Heart left ventricle (tissue), 16 donors: ENCODE results near the gene NFS1. TPM values are rescaled to one million over a fixed set of nuclear protein-coding genes. Genes with fewer than 3 reads are reported as not detected.
A peak's percentile ranks its signal among the peaks of the same experiment; 100 is the strongest.

Source experiments
- ATAC-seq, 4 donors: fragments of 200-7000 bp; cut with Tn5 transposase; one replicate each; pipeline ENCODE4 v1.9.1; 2020 to 2022; ENCODE audit warnings: moderate library complexity in 4 of 4, mild to moderate bottlenecking in 3 of 4, moderate number of reproducible peaks in 1 of 4
- DNase-seq, 5 donors: peaks; one replicate each; pipeline ENCODE4 v3.0.0-alpha.2; 2020
- H3K27ac ChIP-seq, 12 donors: fragments of 200-600 bp; sonication (generic) in 4 of 12; one replicate each; pipeline versions ENCODE4 v1.5.0 to v1.8.0; 2016 to 2022; ENCODE audit warnings: mild to moderate bottlenecking in 2 of 12
- H3K27me3 ChIP-seq, 9 donors: fragments of 200-600 bp; sonication (generic) in 2 of 9; one replicate each; pipeline versions ENCODE4 v1.5.1 to v1.8.0; 2016 to 2022; ENCODE audit warnings: mild to moderate bottlenecking in 3 of 9
- H3K36me3 ChIP-seq, 9 donors: fragments of 200-600 bp; sonication (generic) in 2 of 9; one replicate each; pipeline versions ENCODE4 v1.5.0 to v1.8.0; 2018 to 2022; ENCODE audit warnings: mild to moderate bottlenecking in 2 of 9
- H3K4me1 ChIP-seq, 12 donors: fragments of 200-600 bp; sonication (generic) in 4 of 12; one replicate each; pipeline versions ENCODE4 v1.5.0 to v1.8.0; 2016 to 2022; ENCODE audit warnings: mild to moderate bottlenecking in 3 of 12
- H3K4me3 ChIP-seq, 12 donors: fragments of 200-600 bp; sonication (generic) in 4 of 12; one replicate each; pipeline versions ENCODE4 v1.5.0 to v1.8.0; 2017 to 2022; ENCODE audit warnings: mild to moderate bottlenecking in 9 of 12, moderate library complexity in 4 of 12
- H3K9me3 ChIP-seq, 12 donors: fragments of 200-600 bp; sonication (generic) in 4 of 12; one replicate each; pipeline versions ENCODE4 v1.5.0 to v1.8.0; 2016 to 2022; ENCODE audit warnings: mild to moderate bottlenecking in 1 of 12
- CTCF ChIP-seq, 12 donors: fragments of 200-600 bp; sonication (generic) in 4 of 12; IDR thresholded peaks; one replicate each; pipeline versions ENCODE4 v1.5.0 to v1.8.0; 2018 to 2022; ENCODE audit warnings: antibody characterized with exemption in 12 of 12, mild to moderate bottlenecking in 5 of 12
- POLR2A ChIP-seq, 2 donors: fragments of 450-650 bp; IDR thresholded peaks; one replicate each; pipeline ENCODE4 v1.6.1; 2017; ENCODE audit warnings: antibody characterized with exemption in 2 of 2, mild to moderate bottlenecking in 2 of 2, moderate library complexity in 2 of 2
- WGBS, 4 donors: extraction: QIAGEN DNeasy Blood & Tissue Kit in 2 of 4; methylation state at CpG; one replicate each; pipeline versions ENCODE4 v1.1.5 to v1.1.7; 2013 to 2018; 5-methylcytosine and 5-hydroxymethylcytosine counted together
- intact Hi-C, 10 donors: fragments of 100-400 bp; cut with DNase I; formaldehyde crosslinking; loops; one replicate each; pipeline versions ENCODE4 v1.11.1 to v1.14.2; 2022
- polyA plus RNA-seq, 2 donors: library from polyadenylated mRNA; stranded (reverse); fragments of 200-250 nt; gene quantifications; one replicate each; pipeline ENCODE4 v1.2.3, GENCODE V29; 2013
- total RNA-seq, 9 donors: library from RNA; depleted of rRNA in 2 of 9; stranded (reverse); fragments of >200 nt in 2 of 9; fragmentation: NEBNext Ultra II Directional in 3 of 9; extraction: Animal tissue kit (Norgen Biotek cat#: 25700) in 3 of 9; gene quantifications; one replicate each; pipeline versions ENCODE4 v1.1.0 to v1.2.4, GENCODE V29; 2016 to 2023
- donor health status: ischemic (EF 13 %, LVEDD 7.1; RV severe dilation, severe dysfunction).
- donor health status: healthy with polysubstance abuse.
- donor health status: DM: no; HTN: yes; CAD: no.
- donor health status: DM: no; HTN: no; CAD: no.
- donor health status: ischemic (EF 25% LVEDD 6.9; RV normal size, moderate dysfunction).
- donor health status: ischemic (EF 25% LVEDD 5.7; RV mildly dilated, moderate dysfunction).
- donor health status: healthy.
- donor health status: DM: yes; HTN: yes; CAD: no.
- donor health status: ischemic (EF 35%, LVEDD 5.7; RV mildly dilated, moderate dysfunction).
- donor health status: nonischemic (EF 11% LVEDD 7.7; RV severe dilation, severe dysfunction).
- donor health status: DM: yes; HTN: yes; CAD: no.
- donor health status: PGD.
- donor health status: ischemic (EF 29% LVEDD 5.4; RV normal size, mild dysfunction).
- donor health status: nonischemic (EF 23%, LVEDD 6.1; RV moderate dilation, normal function).

Gene NFS1
- total and polyA plus RNA-seq, 11 donors = 27.4 to 67.5 (median 58.3) TPM

GRCh38 chr20:35702824-35703695 is 3.9 kb upstream of the NFS1 start:
- Histone ChIP-seq H3K27me3 (no peaks in the 10 kb centered on the region), H3K4me1 (peaks cover 3 to 24% (median 13%) of the 10 kb centered on the region in 12 donors), H3K4me3 (no peak overlapping the region), H3K9me3 (no peaks in the 10 kb centered on the region), H3K27ac (no peak overlapping the region), H3K36me3 (peaks cover 0 to 77% (median 74%) of the 10 kb centered on the region in 9 donors)
- no peak for DNase-seq
- 54 to 65% (median 59%) methylated on average over 4 of the region's 4 CpGs for WGBS, 4 donors
- TF ChIP-seq POLR2A (IDR thresholded peaks at IDR 0.05) (no peak), CTCF (IDR thresholded peaks at IDR 0.05) (no peak)
- ATAC-seq = no peak
- intact Hi-C loops = loop anchor here in 1 of 10 donors (5.0 to 10.0 kb wide), 2 partner anchors 34 to 182 kb away; no protein-coding TSS in a partner anchor

GRCh38 chr20:35702051-35702823 is 3.1 kb upstream of the NFS1 start:
- no peak for TF ChIP-seq CTCF (IDR thresholded peaks at IDR 0.05)
- TF ChIP-seq POLR2A (IDR thresholded peaks at IDR 0.05) = no peak

GRCh38 chr20:35700625-35701148 is 1.5 kb upstream of the NFS1 start:
- Histone ChIP-seq H3K27ac (peak overlapping the region in 4 of 12 donors; percentile 86 to 93 (median 89)), H3K27me3 (no peaks in the 10 kb centered on the region), H3K4me1 (peaks cover 4 to 31% (median 18%) of the 10 kb centered on the region in 12 donors), H3K36me3 (peaks cover 0 to 65% (median 60%) of the 10 kb centered on the region in 9 donors), H3K9me3 (no peaks in the 10 kb centered on the region), H3K4me3 (peak overlapping the region in 1 of 12 donors; percentile 86)
- 92 to 93% (median 93%) methylated on average over 7 of the region's 7 CpGs for WGBS, 4 donors
- no peak for TF ChIP-seq POLR2A (IDR thresholded peaks at IDR 0.05)
- TF ChIP-seq CTCF (IDR thresholded peaks at IDR 0.05) = no peak
- no peak for ATAC-seq
- DNase-seq = no peak
- intact Hi-C loops = loop anchor here in 1 of 10 donors (5.0 to 10.0 kb wide), 2 partner anchors 37 to 184 kb away; no protein-coding TSS in a partner anchor

More at GRCh38 chr20:35702051-35702823, 3.1 kb upstream of the NFS1 start:
- H3K4me3 ChIP-seq = no peak overlapping the region
- 71 to 81% (median 78%) methylated on average over 12 of the region's 12 CpGs for WGBS, 4 donors
- ATAC-seq = no peak
- H3K27me3 ChIP-seq = no peaks in the 10 kb centered on the region
- intact Hi-C loops = loop anchor here in 1 of 10 donors (5.0 to 10.0 kb wide), 2 partner anchors 35 to 183 kb away; no protein-coding TSS in a partner anchor
- no peaks in the 10 kb centered on the region for H3K9me3 ChIP-seq
- DNase-seq = no peak
- peaks cover 4 to 28% (median 18%) of the 10 kb centered on the region in 12 donors for H3K4me1 ChIP-seq
- no peak overlapping the region for H3K27ac ChIP-seq
- peaks cover 0 to 71% (median 66%) of the 10 kb centered on the region in 9 donors for H3K36me3 ChIP-seq
